ENCODE data around the gene IMP4.

- TF ChIP-seq, protein P1, sequence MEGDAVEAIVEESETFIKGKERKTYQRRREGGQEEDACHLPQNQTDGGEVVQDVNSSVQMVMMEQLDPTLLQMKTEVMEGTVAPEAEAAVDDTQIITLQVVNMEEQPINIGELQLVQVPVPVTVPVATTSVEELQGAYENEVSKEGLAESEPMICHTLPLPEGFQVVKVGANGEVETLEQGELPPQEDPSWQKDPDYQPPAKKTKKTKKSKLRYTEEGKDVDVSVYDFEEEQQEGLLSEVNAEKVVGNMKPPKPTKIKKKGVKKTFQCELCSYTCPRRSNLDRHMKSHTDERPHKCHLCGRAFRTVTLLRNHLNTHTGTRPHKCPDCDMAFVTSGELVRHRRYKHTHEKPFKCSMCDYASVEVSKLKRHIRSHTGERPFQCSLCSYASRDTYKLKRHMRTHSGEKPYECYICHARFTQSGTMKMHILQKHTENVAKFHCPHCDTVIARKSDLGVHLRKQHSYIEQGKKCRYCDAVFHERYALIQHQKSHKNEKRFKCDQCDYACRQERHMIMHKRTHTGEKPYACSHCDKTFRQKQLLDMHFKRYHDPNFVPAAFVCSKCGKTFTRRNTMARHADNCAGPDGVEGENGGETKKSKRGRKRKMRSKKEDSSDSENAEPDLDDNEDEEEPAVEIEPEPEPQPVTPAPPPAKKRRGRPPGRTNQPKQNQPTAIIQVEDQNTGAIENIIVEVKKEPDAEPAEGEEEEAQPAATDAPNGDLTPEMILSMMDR (CRISPR knock-in tag; IDR thresholded peaks at IDR 0.05) = no peak
- TF ChIP-seq U2AF1 (optimal IDR thresholded peaks at IDR 0.05; ENCODE audit: low read depth, low read length) (no peak), CERS6 (CRISPR knock-in tag; IDR thresholded peaks at IDR 0.05) (no peak), RORA (CRISPR knock-in tag; IDR thresholded peaks at IDR 0.05) (no peak), MTA3 (CRISPR knock-in tag; IDR thresholded peaks at IDR 0.05) (no peak), RAD21 (CRISPR knock-in tag; IDR thresholded peaks at IDR 0.05) (no peak)
These were observed 8.7 kb upstream of the IMP4 start for GRCh38 chr2:130334026-130334425.
